GM12892 (cell line): ENCODE measurements around the gene PPP2R1B.

Experiments
- POLR2A ChIP-seq: IDR thresholded peaks from 2 replicates; pipeline ENCODE4 v1.6.1; 2011; ENCODE audit warnings: low read depth, low read length, control low read depth
- POLR2AphosphoS5 ChIP-seq: IDR thresholded peaks from 2 replicates; pipeline ENCODE4 v1.6.1; 2011; ENCODE audit warnings: low read depth, low read length, control low read depth
- TAF1 ChIP-seq: IDR thresholded peaks from 2 replicates; pipeline ENCODE4 v1.6.1; 2011; ENCODE audit warnings: low read depth, mild to moderate bottlenecking, control low read depth, low read length, borderline replicate concordance

DNA sequence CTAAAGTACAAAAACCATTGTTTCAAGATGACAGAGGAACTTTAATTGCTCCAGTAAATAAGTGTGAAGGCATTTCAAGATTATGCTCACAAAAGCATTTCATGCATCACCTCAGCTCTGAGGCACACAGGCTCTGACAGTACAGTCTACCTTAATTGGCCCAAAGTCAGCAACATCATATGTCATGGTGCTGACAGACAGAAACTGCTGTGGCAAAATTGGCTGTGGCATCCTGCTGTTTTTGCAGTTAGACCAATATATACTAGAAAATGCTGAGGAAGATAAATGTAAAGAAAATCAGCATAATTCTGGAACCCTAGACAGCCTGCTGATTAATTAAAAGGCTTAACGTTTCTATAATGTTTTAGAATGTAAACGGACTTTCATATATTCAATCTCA, 34.9 kb upstream of the PPP2R1B start:
- TF ChIP-seq POLR2A = no peak
- TF ChIP-seq POLR2AphosphoS5 = no peak
- TF ChIP-seq TAF1 = no peak
